DMS53 treated with DMSO at 0.1 percent for 48 hours (cell line): ENCODE measurements around the gene PEX14.

Experiments used
- DNase-seq: peaks from one replicate; lab custom pipeline; 2025; ENCODE audit not compliant: unreplicated experiment; lab: John Stamatoyannopoulos, UW

PEX14 gene

DNA sequence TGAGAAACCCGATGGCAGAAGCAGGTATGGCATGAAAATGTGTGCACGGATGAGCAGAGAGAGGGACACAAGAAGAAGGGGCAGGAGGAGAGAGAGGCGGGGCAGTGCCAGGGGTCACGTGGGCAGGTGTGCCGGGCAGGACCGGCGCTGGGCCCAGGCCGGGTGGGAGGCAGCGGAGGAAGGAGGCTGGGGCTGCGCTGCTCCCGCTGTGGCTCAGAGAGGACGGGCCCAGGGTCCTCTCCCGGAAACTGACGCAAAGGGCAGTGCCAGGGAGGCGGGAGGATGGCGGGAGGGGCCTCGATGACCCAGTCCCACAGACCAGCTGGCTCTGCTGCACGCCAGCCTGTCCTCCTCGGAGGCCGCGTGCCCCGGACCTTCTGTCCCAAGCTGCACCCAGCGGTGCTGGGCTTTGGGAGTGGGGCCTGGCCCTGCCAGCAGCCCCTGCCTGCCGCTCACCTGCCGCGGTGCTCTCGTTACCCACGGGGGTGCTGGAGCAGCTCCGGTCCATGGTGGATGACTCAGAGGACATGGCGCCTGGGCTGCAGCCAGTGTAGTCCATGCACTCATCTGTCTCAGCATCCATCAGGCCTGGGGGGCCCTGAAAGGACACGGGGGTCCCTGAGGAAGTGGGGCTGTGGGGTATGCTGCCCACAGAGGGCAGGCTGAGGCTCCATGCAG lies 167.8 kb downstream of the PEX14 start:
- DNase-seq: no peak

DNA sequence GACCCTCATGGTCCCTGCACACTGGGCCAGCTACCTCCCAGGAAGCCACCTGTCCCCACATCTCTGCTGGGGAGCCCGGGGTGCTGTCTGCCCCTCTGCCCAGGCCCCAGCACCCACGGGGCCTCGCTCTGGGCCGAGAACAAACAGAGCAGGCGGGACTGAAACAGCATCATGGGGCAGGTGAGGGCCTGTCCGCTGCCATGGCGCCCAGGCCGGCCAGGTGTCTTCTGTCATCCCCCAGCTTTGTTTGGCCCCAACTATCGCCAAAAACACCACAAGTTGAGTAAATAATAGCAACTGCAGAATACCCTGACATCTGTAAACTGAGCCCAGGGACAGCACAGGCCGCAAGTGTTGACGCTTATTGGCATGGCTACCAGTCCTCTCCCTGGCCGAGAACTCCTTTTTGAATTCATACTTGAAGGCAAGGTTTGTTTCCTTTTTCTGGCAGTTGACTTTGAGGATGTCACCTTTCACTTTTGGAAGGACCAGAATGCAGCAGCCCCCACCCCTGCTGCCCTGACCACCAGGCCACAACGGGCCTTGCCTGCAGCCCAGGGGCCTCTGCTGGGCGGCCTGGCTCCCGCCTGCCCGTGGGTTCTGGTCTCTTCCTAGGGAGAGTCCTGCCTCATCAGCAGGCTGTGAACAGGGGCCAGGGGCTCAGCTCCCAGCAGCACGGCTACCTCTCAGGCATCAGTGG lies 169.0 kb downstream of the PEX14 start:
- DNase-seq: no peak

DNA sequence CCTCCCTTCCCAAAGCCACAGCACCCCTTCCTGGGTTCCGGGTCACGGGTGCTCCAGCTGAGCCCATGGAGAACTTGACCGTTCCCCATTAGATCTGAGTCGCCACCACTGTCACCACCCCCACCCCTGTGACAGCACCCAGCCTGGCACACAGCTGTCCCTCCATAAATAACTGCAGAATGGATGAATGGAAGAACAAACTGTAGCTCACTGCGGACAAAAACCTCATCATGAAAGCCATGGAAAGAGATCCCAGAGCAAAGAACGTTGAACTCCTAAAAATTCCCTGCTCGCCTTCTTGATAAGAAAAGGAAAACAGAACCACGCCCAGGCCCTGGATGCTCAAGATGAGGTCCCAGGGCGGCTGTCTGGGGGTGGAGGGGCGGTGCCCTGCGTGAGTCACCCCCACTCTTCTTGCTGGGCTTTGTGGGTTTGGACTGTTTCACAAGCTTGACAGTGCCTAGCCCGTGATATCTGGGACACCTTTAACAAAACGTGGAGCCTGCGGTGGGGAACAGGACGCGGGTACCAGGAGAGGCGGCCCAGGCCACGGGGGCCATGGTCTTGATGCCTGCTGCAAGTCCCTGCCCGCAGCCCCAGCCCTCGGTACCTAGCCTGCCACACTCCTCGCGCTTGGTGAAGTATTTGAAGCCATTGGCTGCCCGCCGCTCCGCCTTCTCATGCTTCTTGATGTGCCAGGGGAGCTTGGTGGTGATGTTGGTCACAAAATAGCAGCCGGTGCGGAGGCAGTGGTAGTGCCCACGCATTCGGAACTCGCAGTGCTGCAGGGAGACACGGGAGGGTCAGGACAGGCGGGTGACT lies 169.8 kb downstream of the PEX14 start:
- no peak for DNase-seq

- DNase-seq: peak; percentile 6
Measured at GRCh38 chr1:10646347-10646861, 171.7 kb downstream of the PEX14 start.

DNA sequence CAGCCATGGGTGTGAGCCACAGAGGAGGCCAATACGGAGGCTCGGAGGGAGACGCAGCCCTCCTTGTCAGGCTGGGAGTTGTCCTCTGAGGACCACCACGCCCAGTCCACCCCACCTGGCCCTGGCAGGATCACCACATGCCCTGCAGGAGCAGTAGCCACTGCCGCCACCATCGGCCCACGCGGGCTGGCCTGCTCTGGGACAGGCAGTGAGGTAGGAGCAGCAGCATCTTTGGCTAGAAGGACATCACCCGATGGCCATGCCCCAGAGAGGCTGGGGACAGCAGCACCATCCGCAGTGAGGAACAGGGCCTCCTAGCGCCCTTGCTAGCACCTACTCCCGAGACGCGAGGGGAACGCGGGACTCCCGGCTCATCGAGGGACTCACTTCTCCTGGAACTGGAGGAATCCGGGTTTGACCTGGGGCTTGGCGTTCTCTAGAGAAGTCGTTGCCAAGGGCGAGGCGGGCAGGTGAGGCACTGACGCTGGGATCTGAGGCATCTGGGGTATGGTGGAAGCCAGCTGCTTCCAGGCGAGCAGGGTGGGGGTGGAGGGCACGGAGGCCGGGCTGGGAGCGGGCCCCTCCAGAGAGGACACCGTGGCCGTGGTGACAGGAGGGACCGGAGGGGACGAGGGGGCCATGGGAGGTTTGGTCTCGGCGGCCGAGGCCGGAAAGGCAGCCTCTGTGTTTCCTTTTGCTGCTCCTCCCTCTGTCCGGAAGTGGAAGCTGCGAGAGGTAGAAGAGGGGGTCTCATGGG lies 172.8 kb downstream of the PEX14 start:
- DNase-seq: no peak

DNA sequence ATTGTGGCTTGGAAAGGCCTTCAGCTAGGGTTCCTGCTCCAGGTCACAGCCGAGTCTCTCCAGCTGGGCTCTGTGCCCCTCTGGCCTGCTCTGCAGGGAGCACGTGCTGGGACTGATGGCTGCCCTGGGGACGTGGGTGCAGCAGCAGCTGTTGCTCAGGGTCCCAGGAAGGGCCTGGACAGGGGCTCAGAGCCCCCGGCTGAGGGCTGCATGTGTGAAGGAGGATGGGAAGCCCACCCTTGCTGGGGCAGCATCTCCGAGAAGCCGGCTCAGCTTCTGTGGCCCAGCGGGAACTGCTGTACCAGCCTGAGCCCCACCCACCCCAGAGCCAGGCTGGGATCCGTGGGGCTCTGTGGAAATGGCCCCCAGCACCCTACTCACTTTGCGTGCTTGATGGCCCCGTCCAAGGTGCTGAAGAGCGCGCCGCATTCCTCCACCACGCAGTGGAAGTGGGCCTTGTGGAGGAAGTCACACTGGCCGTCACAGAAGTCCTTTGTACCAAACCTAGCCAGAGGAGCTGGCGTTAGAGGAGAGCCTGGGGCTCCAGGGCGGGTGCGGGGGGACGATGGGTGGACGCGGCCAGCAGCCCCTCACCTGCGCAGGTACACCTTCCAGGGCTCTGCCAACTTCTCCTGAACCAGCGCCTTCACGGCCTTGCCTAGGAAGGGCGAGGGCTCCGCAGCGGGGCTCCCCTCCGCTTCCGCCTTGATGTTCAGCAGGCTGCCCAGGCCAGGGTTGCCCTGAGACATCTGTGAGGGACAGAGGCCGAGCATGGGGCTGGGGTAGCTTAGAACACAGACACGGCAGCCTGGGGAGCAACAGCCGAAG lies 174.2 kb downstream of the PEX14 start:
- DNase-seq: no peak

DNA sequence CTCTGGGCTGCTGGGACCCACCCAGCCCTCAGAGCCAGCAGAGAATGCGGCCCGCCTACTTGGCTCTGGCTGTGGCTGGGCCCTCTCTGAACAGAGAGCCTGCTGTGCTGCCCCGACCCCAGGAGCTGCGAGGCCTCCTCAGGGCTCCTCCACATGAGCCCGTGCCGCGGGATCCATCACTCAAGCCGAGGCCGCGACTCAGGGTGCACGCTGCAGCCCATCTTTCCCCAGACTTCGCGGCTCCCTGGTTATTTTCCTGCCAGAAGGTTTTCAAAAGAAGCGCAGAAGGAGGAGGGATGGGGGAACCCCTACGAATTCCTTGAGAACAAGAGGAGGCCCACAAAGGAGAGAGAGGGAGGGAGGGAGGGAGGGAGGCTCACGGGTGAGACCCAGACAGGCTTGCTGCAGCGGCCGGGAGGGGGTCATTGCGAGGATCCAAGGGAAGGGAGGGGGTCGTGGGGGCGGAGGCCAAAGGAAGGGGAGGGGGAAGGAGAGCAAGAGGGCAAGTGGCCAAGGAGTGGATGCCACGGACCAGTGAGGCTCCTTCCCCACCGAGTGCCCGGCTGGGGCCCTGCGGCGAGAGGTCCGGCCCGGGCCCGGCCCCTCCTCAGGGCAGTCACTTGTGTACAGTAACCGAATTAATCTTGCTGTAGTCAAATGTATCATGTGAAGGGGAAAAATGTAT lies 174.9 kb downstream of the PEX14 start:
- no peak for DNase-seq

- no peak for DNase-seq
Measured at GRCh38 chr1:10650556-10651388, 176.0 kb downstream of the PEX14 start.

DNA sequence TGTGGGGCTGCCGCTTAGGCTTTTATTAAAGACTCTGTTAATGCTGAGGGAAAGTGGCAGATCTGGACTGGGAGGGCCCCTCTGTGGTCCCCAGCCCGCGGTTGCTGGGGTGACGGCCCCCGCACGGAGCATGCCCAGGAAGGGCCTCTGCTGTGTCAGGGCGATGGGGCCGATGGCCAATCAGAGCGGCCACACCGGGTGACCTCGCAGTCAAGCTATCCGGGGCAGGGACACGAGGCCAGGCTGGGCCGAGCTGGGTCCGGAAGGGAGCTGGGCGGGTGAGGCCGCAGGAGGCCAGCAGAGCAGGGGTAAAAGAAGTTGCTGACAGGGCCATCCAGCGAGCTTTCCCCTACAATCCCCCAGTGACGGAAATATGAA lies 176.6 kb downstream of the PEX14 start:
- DNase-seq: no peak

DNA sequence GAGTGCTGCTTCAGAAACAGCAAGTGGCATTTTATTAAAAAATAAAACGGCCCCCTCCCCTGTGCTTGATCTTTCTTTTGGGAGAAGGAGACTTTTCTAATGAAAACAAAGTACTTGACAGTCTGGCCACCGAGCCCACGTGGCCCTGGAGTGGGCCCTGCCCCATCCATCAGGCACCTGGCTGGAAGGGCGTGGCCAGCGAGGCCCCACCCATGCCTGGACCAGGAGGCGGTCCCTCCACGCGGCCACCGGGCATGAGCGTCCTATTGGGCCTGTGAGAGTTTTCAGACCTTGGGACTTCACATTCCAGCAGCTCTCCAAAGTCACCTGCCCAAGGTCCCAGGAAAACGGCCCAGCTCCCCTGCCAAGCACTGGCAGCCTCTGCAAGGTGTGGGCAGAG lies 177.0 kb downstream of the PEX14 start:
- no peak for DNase-seq

DNA sequence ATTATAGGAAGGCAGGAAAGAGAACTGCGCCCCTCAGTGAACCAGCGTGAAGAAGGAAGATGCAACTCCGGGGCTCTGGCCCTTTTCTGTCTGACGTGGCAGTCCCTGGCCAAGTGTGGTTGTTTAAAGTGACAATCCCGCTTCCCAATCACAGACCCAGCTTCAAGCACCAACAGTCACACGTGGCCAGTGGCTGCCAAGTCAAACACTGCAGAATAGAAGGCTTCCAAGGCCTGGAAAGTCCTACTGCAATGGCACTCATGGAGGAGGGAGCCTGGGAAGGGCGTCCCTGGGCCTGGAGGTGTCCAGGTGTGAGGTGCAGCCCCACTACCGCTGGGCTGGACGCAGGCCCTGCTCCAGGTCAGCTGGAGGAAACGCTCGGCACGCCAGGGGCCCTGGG lies 177.9 kb downstream of the PEX14 start:
- DNase-seq: no peak

GRCh38 chr1:10653370-10654125 lies 178.8 kb downstream of the PEX14 start:
- no peak for DNase-seq

DNA sequence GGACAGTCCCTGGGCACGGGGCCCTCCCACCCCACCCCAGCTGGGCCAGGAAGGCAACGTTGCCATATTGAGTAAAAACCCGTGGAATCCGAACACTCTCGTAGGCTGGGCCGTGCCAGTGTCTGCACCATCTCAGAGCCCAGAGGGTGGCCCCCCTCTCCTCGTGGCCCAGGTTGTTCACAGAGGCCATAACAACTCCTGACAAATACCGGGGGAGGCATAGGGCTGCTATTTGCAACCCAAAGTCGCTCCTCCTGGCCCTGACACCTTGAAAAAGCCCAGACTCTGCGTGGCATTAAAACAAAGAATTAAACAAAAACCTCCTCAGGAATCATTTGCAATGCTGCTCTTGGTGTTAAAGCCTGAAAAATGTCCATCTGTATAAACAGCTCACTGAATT lies 180.3 kb downstream of the PEX14 start:
- DNase-seq: no peak

DNA sequence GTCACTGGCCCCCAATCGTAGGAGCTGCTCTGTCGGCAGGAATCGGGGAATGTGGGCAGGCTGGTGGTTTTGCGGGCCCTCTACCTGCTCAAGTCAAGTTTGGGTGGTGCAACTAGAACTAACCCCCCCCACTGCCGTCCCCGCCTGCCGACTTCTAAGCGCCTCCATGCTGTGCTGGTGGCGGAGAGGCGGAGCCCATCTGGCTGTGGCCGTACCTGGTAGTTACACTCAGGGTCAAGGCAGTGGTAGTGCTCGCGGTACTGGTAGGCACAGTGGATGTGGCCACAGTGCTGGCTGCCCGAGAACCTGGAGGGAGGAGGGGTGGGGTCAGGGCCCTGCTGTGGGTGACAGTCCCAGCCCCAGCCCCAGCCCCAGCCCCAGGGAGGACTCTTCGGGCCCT lies 181.7 kb downstream of the PEX14 start:
- DNase-seq: no peak

GRCh38 chr1:10657088-10657847 lies 182.5 kb downstream of the PEX14 start:
- no peak for DNase-seq

GRCh38 chr1:10658396-10659066 lies 183.8 kb downstream of the PEX14 start:
- no peak for DNase-seq

DNA sequence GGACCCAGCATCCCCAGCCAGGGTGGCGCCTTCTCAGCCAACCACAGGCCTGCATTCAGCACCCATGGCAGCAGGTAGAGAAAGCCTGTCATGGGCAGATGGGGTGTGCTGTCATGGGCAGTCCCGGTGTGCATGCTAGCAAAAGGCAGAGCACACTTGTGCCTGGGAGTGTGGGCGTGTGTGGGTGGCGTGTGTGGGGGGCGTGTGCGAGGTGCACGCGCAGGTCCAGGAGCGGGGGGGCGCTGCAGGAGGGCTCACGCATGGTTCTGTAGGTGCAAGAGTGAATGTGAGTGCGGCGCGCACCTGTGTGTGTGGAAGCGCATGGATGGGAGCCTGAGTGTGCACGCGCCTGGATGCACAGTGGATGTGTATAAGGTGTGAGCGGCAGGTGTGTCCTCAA lies 184.5 kb downstream of the PEX14 start:
- DNase-seq: no peak
